Myocyte (in vitro differentiated cells): Measurements from ENCODE around the gene E2F8. TPM values are rescaled to one million over a fixed set of nuclear protein-coding genes. Genes with fewer than 3 reads are reported as not detected.

Experiments used
- DNase-seq: peaks from one replicate; pipeline ENCODE4 v3.0.0-alpha.2; 2012; ENCODE audit warnings: low read depth
- total RNA-seq: library from RNA; depleted of rRNA; stranded (reverse); fragments of >200 nt; gene quantifications from 2 replicates; pipeline ENCODE4 v1.2.3, GENCODE V29; 2014

Gene E2F8
- total RNA-seq, 1 donor from 2014 or later, result 11.9 TPM

GRCh38 chr11:19187833-19188258, 52.9 kb downstream of the E2F8 start:
- no peak for DNase-seq

GRCh38 chr11:19187114-19187832, 53.5 kb downstream of the E2F8 start:
- DNase-seq, result peak; percentile 39

- no peak for DNase-seq
Measured at GRCh38 chr11:19185516-19186052, 55.2 kb downstream of the E2F8 start.

DNA sequence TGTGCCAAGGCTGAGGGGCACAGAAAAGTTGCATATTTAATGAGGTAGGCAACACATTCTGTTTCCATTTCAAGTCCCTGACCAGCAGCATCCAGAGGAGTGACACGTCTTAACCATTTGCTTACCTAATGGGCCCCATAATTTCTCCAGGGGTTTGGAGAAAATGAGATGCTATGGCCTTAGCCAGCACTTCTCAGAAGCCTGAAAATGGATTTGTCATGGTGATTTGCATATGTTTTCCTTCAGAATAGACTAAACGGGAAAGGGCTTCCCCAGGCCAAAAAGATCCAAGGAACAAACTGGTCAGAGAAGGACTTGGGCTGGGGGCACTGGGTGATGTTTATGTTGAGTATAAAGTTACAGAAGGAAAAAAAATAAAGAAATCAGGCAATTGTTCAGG, 55.7 kb downstream of the E2F8 start:
- no peak for DNase-seq

GRCh38 chr11:19183646-19184045, 57.1 kb downstream of the E2F8 start:
- peak; percentile 60 for DNase-seq

DNA sequence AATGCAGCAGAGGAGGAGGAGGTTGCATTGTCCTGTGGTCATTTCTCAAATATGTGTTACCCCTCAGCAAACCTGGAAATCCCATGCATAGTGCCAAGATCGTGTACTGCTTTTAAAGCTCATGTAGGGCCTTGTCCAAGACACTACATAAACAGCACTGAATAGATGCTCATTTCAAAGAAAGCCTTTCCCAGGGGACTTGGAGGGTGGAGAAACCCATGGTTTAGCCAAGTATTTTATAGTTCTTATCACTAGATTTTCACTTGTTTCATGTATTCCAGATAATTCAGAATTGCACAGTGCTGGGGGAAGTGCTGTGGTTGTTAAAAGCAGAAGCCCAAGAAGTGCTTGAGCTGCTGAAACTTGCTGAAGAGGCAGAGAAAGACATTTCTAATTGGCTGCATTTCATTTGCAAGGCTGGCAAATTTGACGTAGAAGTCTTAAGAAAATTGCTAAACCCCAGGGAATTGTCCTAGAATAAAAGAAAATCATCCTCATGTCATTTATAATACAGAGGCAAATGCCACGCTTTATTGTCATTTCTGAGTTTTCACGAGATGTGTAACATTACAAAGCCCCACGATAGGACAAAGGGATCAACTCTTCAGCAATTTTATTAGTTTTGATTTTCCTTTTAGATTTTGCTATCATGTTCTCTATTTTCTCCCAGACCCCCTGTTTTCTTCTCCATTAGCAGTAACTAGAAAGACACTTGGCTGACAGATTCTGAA, 59.0 kb downstream of the E2F8 start:
- DNase-seq, result no peak

DNA sequence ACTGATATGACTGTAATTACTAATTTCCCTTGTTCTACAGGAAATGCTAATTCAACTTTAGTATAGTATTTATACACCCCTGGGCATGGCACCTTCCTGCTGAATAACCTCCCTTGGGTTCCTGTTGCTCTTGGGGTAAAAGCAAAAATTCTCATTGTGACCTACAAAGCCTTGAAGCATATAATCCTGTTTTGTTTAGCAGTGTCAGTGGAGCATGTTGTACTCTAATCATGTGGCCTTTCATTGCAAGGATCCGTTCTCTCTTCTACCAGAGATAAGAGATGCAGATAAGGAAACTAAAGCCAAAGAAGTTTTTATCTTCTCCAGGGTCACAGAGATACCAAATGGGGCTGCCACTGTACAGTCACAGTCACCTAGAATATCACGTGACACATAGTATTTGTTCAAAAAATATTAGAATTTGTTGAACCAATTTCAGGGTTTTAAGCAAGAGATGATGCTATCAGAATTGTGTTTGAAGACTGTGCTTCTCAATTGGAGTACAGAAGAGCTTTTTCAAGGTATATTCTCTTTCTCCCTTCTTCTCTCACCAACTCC, 64.0 kb downstream of the E2F8 start:
- no peak for DNase-seq

Other genes with a start within 250 kb of the E2F8 start
- gene MRGPRX2, start 180.2 kb downstream of the E2F8 start, total RNA-seq, result not detected in 2 replicates
- 4.1 and 6.2 TPM in 2 replicates for gene ZDHHC13, start 123.8 kb downstream of the E2F8 start, total RNA-seq
- gene CSRP3, start 39.0 kb downstream of the E2F8 start, total RNA-seq, result 21.9 and 31.7 TPM in 2 replicates